Glutamatergic neuron (in vitro differentiated cells): ENCODE measurements around the gene SPOCK2. TPM values are rescaled to one million over a fixed set of nuclear protein-coding genes. Genes with fewer than 3 reads are reported as not detected.

ENCODE experiments used
- DNase-seq: peaks from one replicate; pipeline ENCODE4 v3.0.0; 2022
- H3K27ac Mint-ChIP-seq: one replicate; pipeline ENCODE4 v1.8.0; 2020; ENCODE audit warnings: mild to moderate bottlenecking, mixed read lengths, inconsistent platforms; ENCODE audit not compliant: unreplicated experiment
- H3K27me3 Mint-ChIP-seq: one replicate; pipeline ENCODE4 v1.8.0; 2020; ENCODE audit warnings: mild to moderate bottlenecking, moderate library complexity, mixed read lengths, inconsistent platforms; ENCODE audit not compliant: unreplicated experiment
- H3K36me3 Mint-ChIP-seq: one replicate; pipeline ENCODE4 v1.8.0; 2020; ENCODE audit warnings: mild to moderate bottlenecking, mixed read lengths, inconsistent platforms; ENCODE audit not compliant: unreplicated experiment
- H3K4me1 Mint-ChIP-seq: one replicate; pipeline ENCODE4 v1.8.0; 2020; ENCODE audit warnings: mild to moderate bottlenecking, low read depth, mixed read lengths, inconsistent platforms; ENCODE audit not compliant: unreplicated experiment
- H3K4me3 Mint-ChIP-seq: one replicate; pipeline ENCODE4 v1.8.0; 2020; ENCODE audit warnings: mild to moderate bottlenecking, mixed read lengths, inconsistent platforms; ENCODE audit not compliant: unreplicated experiment
- H3K9me3 Mint-ChIP-seq: one replicate; pipeline ENCODE4 v1.8.0; 2020; ENCODE audit warnings: mild to moderate bottlenecking, moderate library complexity, mixed read lengths, inconsistent platforms; ENCODE audit not compliant: unreplicated experiment
- total RNA-seq: library from RNA; stranded (reverse); fragmentation: NEBNext Ultra II Directional; extraction: Animal tissue kit (Norgen Biotek cat#: 25700); gene quantifications from one replicate; pipeline ENCODE4 v1.2.1, GENCODE V29; 2021; ENCODE audit not compliant: unreplicated experiment
- TF ChIP-seq, protein P1 (sequence below): fragments of 200-600 bp; sonication (generic); IDR thresholded peaks from one replicate; pipeline ENCODE4 v1.5.0; 2021; ENCODE audit not compliant: partially characterized antibody, unreplicated experiment

The SPOCK2 gene
- total RNA-seq, 1 donor from 2014 or later, result 362 TPM

DNA sequence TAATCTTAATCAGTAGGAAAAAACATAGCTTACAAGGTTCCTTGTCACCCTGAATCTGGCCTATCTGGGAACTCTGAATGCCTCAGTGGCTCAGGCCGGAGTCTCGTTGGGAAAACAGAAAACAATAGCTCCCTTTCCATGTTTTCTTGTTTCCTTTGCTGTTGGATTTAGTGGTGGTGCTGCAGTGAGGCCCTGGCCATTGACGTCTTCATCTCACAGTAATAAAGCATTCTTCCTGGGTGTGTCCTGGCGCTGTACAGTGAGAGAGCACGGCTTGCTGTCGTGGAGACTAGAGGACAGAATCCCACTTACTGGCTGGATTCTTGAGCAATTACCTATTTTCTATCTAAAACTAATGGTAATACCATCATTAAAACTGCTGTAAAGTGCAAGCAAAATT lies 1.3 kb upstream of the SPOCK2 start:
- peaks cover 30% of the 10 kb centered on the region for H3K27me3 Mint-ChIP-seq

GRCh38 chr10:72088889-72089575 lies 681 bp upstream of the SPOCK2 start:
- peaks cover 31% of the 10 kb centered on the region for H3K9me3 Mint-ChIP-seq
- peak overlapping the region; percentile 100 for H3K27ac Mint-ChIP-seq
- peak; percentile 86 for DNase-seq
- no peaks in the 10 kb centered on the region for H3K36me3 Mint-ChIP-seq
- peak overlapping the region; percentile 99 for H3K4me3 Mint-ChIP-seq
- peaks cover 36% of the 10 kb centered on the region for H3K4me1 Mint-ChIP-seq
- TF ChIP-seq, protein P1, sequence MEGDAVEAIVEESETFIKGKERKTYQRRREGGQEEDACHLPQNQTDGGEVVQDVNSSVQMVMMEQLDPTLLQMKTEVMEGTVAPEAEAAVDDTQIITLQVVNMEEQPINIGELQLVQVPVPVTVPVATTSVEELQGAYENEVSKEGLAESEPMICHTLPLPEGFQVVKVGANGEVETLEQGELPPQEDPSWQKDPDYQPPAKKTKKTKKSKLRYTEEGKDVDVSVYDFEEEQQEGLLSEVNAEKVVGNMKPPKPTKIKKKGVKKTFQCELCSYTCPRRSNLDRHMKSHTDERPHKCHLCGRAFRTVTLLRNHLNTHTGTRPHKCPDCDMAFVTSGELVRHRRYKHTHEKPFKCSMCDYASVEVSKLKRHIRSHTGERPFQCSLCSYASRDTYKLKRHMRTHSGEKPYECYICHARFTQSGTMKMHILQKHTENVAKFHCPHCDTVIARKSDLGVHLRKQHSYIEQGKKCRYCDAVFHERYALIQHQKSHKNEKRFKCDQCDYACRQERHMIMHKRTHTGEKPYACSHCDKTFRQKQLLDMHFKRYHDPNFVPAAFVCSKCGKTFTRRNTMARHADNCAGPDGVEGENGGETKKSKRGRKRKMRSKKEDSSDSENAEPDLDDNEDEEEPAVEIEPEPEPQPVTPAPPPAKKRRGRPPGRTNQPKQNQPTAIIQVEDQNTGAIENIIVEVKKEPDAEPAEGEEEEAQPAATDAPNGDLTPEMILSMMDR, result no peak
- peaks cover 30% of the 10 kb centered on the region for H3K27me3 Mint-ChIP-seq

More for the DNA sequence above, 1.3 kb upstream of the SPOCK2 start:
- Mint-ChIP-seq H3K36me3 (no peaks in the 10 kb centered on the region), H3K4me1 (peaks cover 35% of the 10 kb centered on the region), H3K9me3 (peaks cover 31% of the 10 kb centered on the region), H3K4me3 (peak overlapping the region; percentile 68), H3K27ac (peak overlapping the region; percentile 100)
- DNase-seq, result no peak
- TF ChIP-seq, protein P1, result no peak

DNA sequence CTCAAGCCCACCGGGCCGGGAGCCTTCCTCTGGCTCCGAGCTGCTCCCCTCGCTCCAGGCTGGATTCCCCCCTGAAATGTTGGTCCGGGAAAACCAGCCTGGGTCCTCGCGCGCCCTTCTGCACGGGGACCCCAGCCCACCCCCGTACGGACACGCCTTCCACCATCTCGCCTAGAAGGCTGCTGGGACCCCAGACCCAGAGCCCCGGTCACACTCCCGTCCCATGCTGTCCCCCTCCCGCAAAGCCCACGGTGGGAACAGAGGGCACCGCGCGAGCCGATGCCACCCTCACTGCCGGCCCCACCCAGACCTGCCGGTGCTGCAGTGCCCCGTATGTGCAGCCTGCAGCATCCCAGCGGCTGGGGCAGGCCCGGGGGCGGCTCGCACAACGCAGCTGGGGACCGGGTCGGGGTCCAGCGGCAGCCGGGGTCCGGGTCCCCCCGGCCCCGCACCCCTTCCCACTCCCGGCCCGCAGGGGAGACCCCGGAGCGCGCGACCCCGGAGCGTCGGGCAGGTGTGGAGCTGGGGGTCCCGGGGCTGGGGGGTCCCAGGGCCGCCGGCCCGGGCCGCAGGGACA lies 871 bp downstream of the SPOCK2 start:
- Mint-ChIP-seq H3K4me3 (peak overlapping the region; percentile 72), H3K27me3 (peaks cover 33% of the 10 kb centered on the region), H3K4me1 (peaks cover 38% of the 10 kb centered on the region), H3K27ac (peak overlapping the region; percentile 77), H3K9me3 (peaks cover 36% of the 10 kb centered on the region), H3K36me3 (no peaks in the 10 kb centered on the region)
- TF ChIP-seq, protein P1, result no peak
- DNase-seq, result peak; percentile 41

- Mint-ChIP-seq H3K9me3 (peaks cover 36% of the 10 kb centered on the region), H3K4me1 (peaks cover 34% of the 10 kb centered on the region), H3K36me3 (no peaks in the 10 kb centered on the region), H3K4me3 (peak overlapping the region; percentile 98), H3K27ac (peak overlapping the region; percentile 96), H3K27me3 (peaks cover 34% of the 10 kb centered on the region)
- TF ChIP-seq, protein P1, result no peak
- peak; percentile 52 for DNase-seq
Measured at GRCh38 chr10:72086466-72087391, 1.6 kb downstream of the SPOCK2 start.
